Measurements from ENCODE around the gene FAM107B. TPM values are rescaled to one million over a fixed set of nuclear protein-coding genes. Genes with fewer than 3 reads are reported as not detected.

FAM107B gene
- total and polyA plus RNA-seq, 2 of the 8 experiments (the other 6 are each of a cell fraction or from before 2014, with no cell fraction given), result 7.5 to 28.1 TPM

DNA sequence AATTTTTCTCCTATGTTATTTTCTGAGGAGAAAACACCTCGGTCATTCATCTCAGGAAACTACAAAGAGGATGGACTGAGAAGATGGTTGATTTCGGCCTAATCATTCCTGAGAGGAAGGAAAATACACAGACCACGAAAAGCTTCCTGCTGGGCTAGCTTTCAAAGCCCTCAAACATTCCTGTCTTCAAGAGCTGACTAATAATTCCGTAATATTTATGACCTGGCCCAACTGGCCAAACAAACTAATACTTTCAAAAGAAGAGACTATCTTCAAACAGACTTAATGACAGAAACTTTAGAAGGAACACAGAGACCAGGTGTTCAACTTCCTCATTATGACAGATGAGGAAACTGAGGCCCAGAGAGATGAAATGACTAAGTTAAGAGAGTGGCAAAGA lies 228.9 kb downstream of the FAM107B start (continued):
- TF ChIP-seq KDM4A (IDR thresholded peaks at IDR 0.05; ENCODE audit: low read depth, low read length, severe bottlenecking) (no peak), SP4 (IDR thresholded peaks at IDR 0.05; ENCODE audit: low read length) (no peak), CEBPB (IDR thresholded peaks at IDR 0.05; ENCODE audit: low read depth, low read length) (no peak)

Data from H1 (cell line).